Activated CD8-positive, alpha-beta memory T cell treated with anti-CD3 and anti-CD28 coated beads for 24 hours (primary cell): Measurements from ENCODE around the gene TCERG1L.
"Not testable (repeated sequence)": the region's sequence is repeated elsewhere in the genome, so short reads cannot be mapped to it uniquely, and the experiment has no call there.

ENCODE experiments used
- DNase-seq: peaks from one replicate; pipeline ENCODE4 v3.0.0-alpha.2; 2020

Gene TCERG1L

DNA sequence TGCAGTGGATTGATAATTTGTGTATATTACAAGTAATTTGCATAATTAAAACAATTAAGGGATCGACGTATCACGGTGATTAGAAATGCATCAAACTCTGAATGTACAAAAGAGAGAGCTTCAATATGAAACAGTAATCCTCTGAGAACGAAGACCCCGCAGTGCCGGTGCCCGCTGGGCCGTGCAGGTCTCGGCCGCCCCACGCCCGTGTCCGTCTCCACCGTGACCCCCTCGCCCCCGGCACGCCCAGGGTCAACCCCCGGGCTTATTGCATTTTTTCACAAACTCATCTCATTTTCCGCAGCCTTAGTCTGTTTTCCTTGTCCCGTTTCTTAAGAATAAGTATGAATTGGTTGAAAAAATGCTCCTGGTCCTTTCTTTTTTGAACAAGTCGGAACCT is 218.6 kb downstream of the TCERG1L start:
- DNase-seq, result no peak

DNA sequence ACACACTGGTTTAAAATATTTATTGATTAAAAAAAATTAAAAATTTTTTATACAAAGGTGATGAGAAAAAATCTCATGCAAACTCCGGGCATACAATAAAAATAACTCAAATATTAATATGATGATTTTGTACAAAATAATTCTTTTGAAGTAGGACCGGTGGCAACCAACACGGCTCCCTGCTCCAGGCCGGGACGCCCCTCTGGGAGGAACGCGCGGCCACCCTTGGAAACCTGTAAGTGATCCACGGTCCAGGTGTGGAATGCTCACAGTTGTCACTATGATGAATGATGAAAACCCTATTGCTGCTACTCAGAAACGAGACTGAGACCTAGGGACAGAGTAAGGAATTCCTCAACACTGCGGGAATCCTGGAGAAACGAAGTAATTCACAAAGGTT is 219.1 kb downstream of the TCERG1L start:
- no peak for DNase-seq

DNA sequence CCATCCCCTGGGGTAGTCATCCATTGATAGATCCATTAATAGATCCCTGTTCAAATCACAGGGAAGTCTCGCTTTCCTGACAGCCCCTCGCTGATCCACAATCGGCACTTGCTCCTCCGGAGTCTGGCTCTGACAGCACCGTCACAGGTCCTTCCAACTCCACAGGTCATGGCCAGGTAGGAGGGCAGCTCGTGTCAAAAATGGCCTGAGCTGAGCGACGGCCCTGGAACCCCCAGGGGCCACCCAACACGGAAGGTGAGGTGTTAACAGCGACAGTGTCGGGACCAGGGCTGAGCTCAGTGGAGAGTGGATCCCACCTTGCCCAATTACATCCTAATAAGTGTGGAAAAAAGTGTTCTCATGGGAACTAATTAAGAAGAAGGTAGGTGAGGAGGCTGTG is 219.8 kb downstream of the TCERG1L start:
- no peak for DNase-seq

DNA sequence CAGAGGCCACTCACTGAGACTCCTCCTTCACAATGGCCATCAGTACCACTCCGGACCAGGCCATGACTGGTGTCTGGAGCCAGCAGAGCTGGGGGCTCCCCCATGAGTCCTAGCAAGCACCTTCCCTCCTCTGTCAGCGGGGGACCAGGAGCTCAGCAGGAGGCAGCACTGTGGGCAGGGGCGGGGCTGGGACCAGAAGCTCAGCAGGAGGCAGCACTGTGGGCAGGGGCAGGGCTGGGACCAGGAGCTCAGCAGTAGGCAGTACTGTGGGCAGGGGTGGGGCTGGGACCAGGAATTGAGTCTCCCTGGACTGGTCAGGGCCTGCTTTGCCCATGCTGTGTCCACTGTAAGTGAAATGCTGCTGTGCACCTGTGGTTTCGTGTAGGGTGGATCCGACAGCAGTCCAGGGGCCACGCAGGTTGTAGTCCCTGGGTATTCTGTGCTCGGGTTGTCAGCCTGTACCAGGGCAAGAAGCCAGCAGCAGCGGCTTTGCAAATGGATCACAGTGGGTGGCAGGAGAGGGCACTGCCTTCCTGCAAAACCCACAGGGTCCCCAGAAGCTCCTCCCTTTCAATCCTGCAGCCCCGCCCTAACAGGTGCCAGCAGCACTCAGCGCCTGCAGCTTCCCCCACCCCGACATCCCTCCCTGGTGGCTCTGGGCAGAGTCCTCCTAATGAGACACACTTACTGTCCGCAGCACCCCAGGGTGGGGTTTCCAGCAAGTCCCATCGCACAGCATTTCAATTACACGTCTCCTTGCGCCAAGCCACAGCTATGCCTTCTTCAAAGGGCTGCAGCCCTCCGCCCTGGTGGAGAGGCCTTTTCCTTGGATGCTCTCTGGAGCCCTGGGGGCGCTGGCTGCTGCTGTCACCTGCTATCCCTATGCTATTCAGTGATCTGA is 220.5 kb downstream of the TCERG1L start:
- no peak for DNase-seq

DNA sequence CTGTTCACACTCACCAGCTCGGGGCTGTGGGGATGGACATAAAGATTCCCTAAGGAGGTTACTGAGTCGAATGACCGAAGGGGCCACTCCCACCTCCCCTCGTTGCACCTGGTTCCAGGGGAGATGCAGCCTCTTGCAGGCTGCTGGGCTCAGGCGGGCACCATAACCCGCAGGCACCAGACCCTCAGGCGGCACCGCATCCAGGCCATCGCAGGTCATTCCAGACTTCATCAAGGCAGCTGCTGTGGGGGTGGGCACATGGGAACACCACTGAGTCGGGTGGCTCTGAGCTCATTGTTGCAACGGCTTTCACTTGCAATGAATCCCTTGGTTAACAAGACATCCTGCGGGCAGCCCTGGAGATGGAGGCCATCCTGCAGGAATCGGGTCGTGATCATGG is 221.7 kb downstream of the TCERG1L start:
- DNase-seq, result no peak

DNA sequence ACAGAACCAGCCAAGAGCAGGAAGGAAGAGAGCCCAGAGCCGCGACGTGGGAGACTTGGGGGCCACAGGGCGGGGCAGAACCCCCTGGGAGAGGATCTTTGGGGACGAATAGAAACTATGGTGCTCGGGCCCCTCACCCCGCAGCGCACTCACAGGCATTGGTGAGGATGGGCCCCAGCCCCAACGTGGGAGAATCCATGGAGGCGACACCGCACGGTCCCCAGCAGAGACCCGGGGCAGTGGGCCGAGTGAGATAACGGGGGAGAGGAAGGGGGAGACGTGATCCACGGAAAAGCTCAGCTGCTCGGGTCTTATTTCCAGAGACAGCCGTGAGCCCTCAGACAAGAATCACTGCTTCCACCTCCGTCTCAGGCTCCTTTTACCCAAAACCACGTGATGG is 222.4 kb downstream of the TCERG1L start:
- no peak for DNase-seq

DNA sequence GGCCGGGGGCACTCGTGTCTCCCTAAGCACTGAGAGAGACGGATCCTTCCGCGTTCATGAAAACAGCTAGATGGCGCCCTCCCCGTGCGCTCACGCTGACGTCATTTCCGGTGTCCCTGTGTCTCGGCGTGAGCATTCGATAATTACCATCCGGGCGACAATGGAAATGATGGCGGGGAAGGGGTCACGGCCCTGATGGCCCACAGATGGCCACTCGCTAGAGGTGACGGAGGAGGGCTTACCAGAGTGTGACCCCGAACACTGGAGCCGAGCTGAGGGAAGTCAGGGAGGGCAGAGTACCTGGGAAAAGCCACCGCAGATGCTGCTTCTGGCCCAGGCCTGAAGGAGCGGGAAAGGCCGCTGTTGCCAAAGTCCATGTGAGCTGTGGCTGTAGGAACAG is 222.9 kb downstream of the TCERG1L start:
- no peak for DNase-seq

DNA sequence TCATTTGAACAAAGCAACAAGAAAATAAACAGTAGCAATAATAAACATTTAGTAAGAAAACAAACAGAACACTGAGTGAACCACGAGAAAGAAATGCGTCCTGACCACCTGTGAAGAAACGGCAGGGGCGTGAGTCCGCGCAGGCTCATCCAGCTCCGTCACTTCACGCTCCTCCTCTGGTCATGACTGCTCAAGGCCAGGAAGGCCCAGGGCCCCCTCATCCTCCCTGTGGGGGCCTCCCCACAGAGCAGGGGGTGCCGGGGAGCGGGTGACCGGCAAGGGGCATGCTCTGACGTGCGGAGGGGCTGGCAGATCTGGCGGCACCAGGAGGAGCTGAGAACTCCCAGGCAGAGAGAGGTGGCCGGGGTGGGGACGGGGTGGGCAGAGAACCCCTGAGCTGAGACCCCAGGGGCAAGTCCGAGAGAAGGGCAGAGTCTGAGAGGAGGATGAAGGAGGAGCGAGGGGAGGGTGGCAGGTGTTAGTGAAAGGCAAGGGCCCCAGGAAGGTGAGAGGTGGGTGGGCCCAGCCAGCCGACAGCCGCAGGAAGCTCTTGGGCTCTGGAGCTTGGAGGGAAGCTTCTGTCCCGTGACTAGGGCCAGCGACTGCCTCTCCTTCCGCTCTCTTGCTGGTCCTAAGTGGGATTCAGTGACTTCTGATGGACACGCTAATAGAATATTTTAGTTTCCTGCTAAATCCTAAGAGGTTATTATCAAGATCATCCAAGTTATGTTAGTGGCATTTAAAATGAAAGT is 223.9 kb downstream of the TCERG1L start:
- no peak for DNase-seq

DNA sequence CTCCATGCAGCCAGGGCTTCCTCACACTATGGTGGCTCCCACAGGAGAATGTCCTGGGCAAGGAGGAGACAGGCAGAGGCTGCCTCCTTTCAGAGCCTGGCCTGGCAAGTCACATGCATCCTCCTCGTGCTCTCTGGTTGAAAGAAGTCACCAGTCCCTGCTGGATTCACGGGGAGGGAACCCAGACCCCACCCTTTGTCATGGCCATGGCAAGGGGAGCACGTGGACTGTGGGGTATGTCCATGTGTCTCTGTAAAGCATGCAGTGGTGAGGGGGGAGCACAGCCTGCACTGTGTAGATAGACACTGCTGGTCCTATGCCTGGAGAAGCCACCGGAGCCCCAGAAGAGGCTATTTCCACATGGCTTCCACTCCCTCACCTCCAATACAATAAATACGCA is 225.0 kb downstream of the TCERG1L start:
- DNase-seq, result no peak

DNA sequence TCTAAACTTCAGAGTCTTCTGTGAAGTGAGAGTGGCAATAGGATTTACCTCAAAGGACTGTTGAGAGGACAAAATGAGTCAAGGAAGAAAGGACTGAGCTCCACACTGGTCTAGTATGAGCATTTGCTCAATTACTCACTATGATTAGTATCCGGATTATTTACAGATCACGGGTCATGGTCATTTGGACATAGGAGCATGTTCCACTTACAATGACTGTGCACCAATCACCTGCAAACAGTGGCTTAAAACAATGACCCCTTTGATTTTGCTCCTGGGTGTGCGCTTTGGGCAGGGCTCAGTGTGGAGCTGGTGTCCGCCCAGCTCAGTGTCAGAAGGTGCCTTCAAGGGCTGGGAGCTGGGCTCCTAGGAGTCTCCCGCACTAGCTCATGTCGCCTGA is 225.4 kb downstream of the TCERG1L start:
- no peak for DNase-seq

DNA sequence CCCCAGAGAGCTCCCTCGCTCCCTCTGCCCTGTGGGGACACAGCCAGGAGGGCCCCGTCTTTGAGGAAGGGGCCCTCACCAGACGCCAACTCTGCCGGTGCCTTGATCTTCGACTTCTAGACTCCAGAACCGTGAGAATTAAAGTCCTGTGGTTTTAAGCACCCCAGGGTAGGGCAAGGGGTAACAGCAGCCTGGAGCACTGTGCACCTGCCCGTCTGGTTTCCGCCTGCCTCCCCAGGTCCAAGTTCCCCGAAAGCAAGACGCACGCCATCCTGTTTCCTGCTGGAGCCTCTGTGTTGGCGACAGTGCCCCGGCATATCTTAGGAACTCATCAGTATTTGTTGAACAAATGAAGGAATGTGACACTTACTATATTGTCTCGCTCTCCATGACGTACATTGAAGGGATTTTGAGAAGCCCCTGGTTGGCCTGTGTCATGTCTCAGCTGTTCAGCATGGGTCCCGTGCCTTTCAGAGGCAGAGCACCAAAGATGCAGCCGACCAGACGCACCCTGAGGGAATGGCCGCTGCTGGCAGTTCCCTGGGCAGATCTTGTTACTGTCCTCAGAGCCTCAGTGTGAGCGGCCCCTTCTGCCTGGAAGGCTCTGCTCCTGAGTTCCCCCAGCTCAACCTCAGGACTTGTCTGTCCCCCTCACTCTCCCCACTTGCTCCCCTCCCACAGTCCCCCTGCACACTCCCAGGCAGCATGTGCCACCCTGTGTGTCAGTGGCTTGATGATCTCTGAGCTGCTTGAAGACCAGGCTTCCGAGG is 226.2 kb downstream of the TCERG1L start:
- DNase-seq, result no peak

DNA sequence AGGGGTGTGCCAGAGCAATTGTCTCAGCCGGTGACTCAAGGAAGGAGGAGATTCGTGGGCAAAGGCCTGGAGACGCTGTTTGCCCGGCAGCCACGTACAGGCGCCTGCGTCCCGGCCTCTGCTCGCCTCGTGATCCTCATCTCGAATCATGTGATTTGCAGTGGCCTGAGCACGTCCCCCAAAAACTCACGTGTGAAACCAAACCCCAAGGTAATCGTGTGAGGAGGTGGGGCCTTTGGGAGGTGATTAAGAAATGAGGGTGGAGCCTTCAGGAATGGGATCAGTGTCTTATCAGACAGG is 226.8 kb downstream of the TCERG1L start:
- DNase-seq, result no peak

DNA sequence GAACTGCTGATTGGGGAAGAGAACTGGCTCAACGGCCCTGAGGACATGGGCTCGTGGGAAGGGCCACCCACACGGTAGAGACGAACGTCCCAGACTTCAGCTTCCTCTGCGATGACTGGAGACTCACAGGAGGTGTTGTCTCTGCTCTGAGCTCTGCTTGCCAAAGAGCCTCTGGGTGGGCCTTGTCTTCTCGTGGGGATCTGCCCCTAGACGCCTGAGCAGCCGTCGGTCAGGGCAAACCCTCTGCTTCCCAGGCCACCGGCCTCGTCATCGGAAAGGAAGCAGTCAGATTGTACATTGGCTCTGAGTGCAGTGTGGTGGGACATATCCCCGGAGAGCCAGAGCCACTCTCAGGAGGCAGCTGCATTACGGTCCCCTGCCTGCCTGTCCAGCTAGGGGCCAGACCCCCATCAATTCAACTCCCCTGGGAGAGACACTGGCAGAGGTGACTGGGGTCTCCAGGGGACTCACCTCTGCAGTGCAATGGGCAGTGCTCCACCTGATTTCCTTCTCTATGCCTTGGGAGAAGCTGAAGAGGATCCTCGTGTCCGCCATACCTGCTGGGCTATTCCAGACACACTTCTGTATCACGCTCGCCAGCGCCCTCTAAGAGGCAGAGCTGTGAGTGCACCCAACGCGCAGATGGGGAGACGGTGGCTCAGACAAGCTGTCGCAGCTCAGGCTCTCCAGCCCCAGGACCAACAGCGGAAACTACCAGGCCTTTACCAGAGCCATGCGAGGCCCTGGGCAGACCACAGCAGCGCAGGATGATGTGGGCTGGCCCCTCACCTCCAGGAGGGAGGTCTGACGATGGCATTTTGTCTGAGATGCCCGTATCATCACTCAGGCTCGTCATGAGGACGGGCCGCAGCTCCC is 227.4 kb downstream of the TCERG1L start:
- DNase-seq, result no peak

DNA sequence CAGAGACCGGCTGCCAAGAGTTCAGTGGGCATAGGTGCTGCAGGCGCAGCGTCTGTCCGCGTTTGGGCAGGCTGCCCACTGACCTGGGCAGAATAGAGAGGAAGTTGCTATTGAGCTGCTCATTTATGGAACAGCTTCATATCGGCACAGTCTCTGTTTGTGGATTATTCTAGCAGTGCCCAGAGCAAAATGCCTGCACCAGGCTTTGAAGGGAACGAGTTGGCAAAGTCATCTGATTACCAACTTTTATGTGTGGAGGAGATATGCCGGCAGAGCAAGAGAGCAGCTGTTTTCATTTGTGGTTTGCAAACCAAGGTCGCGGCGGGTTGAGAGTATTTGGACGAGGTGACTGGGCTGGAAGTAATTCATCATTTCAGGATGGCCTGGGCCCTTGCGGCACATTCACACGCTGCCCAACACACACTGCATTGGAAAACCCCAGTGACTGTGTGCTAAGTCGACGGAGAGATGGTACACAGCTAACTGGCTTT is 228.5 kb downstream of the TCERG1L start:
- no peak for DNase-seq

DNA sequence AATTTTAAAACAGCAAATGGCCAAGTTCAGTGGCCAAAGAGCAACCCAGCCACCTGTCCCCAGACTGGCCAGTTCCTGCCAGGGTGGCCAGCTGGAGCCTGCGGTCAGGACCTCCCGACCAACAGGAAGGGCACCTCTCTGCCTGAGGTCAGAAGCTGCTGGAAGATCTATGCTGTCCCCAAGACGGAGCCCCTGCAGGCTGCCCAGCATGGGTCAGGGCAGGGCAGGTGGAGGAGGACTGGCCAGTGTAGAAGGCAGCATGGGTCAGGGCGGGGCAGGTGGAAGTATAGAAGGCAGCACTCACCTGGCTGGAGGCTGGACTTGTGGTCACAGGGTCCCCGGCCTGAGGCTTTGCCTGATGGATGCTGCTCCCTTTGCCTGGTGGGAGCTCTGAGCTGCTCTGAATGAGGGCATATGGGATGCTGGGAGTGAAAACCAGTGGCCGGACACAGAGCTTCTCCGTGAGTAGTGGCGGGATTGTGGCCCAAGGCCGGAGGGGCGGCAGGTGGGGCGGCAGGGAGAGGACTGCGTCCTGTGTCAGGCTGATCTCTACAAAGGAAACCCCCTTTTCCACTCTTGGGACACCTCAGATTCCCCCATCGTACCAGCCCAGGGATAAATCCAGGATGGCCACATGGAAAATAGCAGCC is 229.2 kb downstream of the TCERG1L start:
- no peak for DNase-seq

DNA sequence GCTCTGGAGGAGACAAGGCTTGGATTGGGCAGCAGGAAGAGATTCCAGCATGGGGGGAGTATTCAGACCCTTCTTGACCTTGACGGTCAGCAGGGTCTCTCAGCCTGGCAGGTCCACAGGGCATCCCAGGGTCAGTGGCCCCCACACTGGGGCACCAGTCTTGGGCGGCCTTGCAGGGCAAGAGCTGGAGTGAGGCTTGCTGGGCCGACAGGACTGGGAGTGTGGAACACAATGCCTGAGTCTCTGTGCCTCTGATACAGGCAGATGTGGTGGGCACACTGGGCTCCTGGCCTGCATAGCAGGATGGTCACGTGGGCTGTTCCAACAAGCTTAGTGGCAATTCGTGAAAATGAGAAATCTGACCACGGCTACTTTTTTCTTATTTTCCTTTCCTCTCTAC is 229.7 kb downstream of the TCERG1L start:
- no peak for DNase-seq

DNA sequence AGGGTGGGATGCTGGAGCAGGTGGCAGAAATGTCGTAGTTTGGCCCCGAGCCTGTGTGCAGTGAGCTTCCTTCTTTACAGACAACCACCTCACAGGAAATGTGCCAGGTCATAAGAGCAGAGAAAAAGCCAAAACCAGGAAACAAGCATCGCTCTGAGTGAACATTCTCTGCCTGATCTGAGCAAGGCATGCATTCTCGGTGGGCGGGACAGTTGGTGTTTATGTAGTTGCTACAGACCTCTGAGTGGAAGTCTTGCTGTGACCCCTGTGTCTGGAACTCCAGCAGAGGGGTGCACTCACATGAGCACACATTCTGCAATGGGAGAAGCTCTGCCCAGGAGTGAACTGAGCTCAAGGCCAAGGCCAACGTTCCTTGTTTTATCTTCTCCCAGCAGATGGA is 230.1 kb downstream of the TCERG1L start:
- DNase-seq, result no peak

DNA sequence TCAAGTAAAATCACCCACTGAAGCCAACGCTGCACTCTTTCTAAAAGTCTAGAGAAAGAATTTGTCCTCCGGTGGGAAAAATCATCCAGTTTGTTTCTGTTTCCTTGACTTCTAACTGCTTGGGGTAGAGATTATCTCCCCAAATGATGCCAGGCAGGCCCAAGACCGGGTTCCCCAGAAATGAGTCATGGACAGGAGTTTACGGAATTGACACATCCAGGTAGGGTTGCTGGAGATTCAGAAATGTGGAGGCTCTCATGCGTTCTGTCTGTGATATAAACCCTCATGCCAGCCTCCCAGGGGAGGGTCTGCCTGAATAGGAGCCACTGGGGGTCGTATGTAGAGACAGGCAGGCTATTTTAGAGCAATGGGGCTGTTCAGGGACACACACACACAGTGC is 230.9 kb downstream of the TCERG1L start:
- no peak for DNase-seq

DNA sequence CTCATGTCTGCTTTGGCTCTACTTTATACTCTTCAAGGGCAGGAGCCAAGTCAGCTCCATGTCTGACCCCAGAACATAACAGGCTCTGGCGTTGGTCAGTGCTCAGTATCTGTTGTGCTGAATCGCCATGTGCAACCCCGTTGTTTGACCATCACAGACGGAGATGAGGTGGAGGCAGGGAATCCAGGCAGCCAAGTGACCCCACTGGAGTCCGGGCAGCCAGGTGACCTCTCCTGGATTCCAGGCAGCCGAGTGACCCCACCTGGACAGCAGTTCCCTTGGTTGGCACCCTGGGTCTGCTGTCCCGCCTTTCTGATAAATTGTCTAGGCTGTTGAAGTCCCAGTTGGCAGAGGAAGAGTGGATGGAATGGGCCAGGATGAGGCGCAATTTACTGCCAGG is 232.2 kb downstream of the TCERG1L start:
- DNase-seq, result no peak

DNA sequence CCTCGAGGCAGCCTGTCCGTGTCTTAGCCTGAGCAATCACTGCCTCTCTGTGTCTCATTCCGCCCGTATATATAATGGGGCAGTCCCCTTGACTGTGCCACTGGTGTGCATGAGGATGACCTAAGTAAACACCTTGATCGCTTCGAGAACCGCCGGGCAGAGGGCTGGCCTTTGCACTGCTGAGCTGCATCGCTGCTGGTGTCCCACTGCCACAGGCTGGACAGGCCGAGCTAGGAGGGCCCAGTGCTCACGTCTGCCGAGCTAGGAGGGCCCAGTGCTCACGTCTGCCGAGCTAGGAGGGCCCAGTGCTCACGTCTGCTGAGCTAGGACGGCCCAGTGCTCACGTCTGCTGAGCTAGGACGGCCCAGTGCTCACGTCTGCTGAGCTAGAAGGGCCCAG is 232.6 kb downstream of the TCERG1L start:
- DNase-seq, result not testable (repeated sequence)

DNA sequence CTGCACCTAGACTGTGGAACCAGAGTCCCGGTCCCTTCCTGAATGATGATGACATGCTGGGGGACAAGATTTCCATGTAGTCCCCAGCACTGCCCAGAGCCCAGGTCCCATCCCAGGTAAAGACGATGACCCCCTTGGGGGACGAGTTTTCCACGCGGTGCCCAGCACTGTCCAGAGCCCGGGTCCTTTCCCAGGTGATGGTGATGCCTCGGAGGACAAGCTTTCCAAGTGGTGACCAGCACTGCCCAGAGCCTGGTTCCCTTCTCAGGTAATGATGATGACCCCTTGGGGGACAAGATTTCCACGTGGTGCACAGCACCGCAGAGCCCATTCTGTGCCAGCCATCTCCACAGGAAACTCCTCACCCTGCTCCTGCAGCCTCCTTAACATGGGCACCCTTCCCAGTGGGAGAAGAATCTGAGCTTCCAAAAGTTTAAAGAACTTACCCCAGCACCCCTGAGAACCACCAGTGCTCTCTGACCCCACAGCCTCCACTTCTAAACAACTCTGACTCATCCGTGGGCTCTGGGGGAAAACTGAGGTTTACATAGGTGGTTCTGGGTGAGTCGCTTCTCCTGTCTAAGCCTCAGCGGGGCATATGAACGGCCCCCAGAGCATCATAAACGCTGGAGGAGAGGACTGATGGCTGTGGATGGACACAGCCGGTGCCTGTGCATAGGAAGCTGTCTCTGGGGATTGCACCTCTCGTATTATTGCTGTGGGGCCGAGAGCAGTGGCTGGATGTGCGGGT is 233.2 kb downstream of the TCERG1L start:
- DNase-seq, result no peak
